WI38 (cell line): Measurements from ENCODE around the gene PPP2R3A.
"Not testable (repeated sequence)": the region's sequence is repeated elsewhere in the genome, so short reads cannot be mapped to it uniquely, and the experiment has no call there.

Experiments used
- H3K4me3 ChIP-seq: 2 replicates; pipeline ENCODE4 v1.5.1; 2011; ENCODE audit warnings: low read depth, mild to moderate bottlenecking, control low read depth, low read length
- TF ChIP-seq, protein P1 (sequence below): IDR thresholded peaks from 2 replicates; pipeline ENCODE4 v1.5.1; 2012; ENCODE audit warnings: low read depth, mild to moderate bottlenecking, control low read depth, low read length

The PPP2R3A gene

GRCh38 chr3:136136454-136136853, 170.9 kb downstream of the PPP2R3A start:
- TF ChIP-seq, protein P1, sequence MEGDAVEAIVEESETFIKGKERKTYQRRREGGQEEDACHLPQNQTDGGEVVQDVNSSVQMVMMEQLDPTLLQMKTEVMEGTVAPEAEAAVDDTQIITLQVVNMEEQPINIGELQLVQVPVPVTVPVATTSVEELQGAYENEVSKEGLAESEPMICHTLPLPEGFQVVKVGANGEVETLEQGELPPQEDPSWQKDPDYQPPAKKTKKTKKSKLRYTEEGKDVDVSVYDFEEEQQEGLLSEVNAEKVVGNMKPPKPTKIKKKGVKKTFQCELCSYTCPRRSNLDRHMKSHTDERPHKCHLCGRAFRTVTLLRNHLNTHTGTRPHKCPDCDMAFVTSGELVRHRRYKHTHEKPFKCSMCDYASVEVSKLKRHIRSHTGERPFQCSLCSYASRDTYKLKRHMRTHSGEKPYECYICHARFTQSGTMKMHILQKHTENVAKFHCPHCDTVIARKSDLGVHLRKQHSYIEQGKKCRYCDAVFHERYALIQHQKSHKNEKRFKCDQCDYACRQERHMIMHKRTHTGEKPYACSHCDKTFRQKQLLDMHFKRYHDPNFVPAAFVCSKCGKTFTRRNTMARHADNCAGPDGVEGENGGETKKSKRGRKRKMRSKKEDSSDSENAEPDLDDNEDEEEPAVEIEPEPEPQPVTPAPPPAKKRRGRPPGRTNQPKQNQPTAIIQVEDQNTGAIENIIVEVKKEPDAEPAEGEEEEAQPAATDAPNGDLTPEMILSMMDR, result no peak

DNA sequence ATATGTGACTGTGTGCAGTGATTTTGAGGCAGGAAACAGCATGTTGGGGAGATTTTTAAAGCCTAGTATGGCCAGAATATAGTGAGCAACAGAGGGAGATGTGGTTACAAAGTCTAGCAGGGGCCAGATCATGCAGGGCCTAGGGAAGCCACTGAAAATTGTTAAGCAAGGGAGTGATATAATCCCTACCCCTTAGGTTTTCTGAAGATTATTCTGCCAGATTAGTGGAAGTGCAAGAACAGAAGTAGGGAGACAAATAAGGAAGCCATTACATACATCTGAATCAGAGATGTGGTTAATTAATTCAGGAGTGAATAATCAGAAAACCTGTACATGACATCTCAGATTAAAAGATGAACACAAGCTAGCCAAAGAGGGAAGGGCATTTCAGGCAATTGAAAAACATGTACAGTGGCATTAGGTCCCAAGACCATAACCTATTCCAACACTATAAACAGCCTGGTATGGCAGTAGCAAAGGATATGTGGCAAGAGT, 175.8 kb downstream of the PPP2R3A start:
- TF ChIP-seq, protein P1, result no peak
- H3K4me3 ChIP-seq, result no peak overlapping the region

More at GRCh38 chr3:136136454-136136853, 170.9 kb downstream of the PPP2R3A start:
- no peak overlapping the region for H3K4me3 ChIP-seq

DNA sequence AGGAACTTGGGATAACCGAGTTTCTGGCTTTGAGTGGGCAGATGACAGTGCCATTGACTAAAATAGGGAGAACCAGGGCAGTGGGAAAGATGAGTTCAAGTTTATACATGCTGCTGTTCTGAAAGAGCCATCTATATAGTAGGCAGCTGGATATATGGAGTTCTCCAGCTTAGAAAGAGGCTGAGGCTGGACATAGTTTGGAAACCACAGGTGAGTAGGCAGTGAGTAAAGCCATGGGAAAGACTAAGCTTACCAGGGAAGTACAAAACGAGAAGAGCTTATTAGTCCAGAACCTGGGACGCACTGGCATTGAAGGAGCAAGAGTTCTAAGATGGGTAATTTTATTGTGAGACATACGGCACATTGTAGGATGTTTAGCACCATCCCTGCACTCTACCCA, 176.4 kb downstream of the PPP2R3A start:
- no peak overlapping the region for H3K4me3 ChIP-seq
- TF ChIP-seq, protein P1, result no peak

DNA sequence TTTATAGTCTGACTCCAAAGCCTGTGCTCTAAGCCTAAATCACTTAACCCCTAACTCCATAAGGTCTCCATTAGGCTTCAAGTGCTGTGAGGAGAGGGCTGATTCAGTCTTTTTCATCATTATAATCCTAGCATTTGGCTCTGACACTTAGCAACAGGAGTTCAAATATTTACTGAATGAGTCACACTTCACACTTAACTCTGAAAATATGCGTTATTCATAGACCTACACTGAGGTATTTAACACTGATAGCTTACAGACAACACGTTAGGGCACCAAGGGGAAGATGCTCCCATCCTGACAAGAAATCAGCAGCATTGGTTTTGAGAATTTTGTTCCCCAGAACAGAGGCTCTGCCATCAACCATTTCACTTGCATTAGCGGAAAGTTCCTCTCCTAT, 177.1 kb downstream of the PPP2R3A start:
- TF ChIP-seq, protein P1, result no peak
- H3K4me3 ChIP-seq, result no peak overlapping the region

DNA sequence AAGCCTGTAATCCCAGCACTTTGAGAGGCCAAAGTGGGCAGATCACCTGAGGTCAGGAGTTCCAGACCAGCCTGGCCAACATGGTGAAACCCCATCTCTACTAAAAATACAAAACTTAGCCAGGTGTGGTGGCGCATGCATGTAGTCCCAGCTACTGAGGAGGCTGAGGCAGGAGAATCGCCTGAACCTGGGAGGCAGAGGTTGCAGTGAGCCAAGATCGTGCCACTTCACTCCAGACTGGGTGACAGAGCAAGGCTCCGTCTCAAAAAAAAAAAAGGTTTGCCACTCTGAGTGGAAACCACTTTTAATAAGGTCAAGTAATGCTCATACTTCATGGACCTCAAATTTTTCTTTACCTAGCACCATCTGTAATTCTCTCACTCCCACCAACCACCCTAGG, 178.9 kb downstream of the PPP2R3A start:
- H3K4me3 ChIP-seq, result not testable (repeated sequence)

DNA sequence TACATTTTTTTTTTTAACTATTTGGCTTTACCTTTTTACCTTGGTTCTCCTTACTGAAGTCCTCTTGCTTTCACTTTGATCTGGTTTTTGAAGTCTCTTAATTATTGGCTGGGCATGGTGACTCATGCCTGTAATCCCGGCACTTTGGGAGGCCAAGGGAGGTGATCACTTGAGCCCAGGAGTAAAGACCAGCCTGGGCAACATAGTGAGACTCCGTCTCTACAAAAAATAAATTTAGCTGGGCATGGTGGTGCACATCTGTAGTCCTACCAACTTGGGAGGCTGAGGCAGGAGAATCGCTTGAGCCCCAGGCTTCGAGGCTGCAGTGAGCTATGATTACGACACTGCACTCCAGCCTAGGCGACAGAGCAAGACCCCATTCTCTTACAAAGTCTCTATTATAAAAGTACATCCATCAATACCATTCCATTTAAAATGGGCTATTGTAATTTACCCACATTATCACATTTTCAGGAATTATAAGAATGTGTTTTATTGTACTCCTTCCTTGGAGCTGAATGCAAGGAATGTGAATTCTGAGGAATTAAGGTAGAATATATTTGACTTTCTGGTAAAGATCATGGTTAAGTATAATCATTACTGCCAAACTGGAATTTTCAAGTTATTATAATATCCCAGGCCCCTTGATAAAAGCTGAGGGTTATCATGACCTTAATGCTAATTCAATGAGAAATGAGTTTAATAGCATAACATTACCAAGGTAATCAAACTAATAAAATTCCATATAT, 181.6 kb downstream of the PPP2R3A start:
- H3K4me3 ChIP-seq, result no peak overlapping the region
- TF ChIP-seq, protein P1, result no peak

- H3K4me3 ChIP-seq, result no peak overlapping the region
- TF ChIP-seq, protein P1, result no peak
These were observed 184.1 kb downstream of the PPP2R3A start for GRCh38 chr3:136149667-136150066.
